BE2C (cell line): ENCODE data around the gene GPR37.

Source experiments
- DNase-seq: peaks from one replicate; pipeline ENCODE4 v3.0.0-alpha.2; 2020
- H3K27me3 ChIP-seq: fragments of 250-450 bp; sonication (Bioruptor Pico); 2 replicates; pipeline ENCODE4 v1.5.1; 2020; ENCODE audit warnings: mild to moderate bottlenecking
- H3K36me3 ChIP-seq: fragments of 250-450 bp; sonication (Bioruptor Pico); 2 replicates; pipeline ENCODE4 v1.5.1; 2020; ENCODE audit warnings: mild to moderate bottlenecking
- H3K4me1 ChIP-seq: fragments of 250-450 bp; sonication (Bioruptor Pico); 2 replicates; pipeline ENCODE4 v1.5.1; 2020
- H3K4me3 ChIP-seq: 2 replicates; pipeline ENCODE4 v1.5.1; 2011; ENCODE audit warnings: low read depth, low read length
- H3K9me3 ChIP-seq: fragments of 250-450 bp; sonication (Bioruptor Pico); 2 replicates; pipeline ENCODE4 v1.5.1; 2020
- CTCF ChIP-seq: IDR thresholded peaks from 2 replicates; pipeline ENCODE4 v1.5.1; 2012; ENCODE audit warnings: mild to moderate bottlenecking, low read depth, low read length

GPR37 gene

GRCh38 chr7:124754576-124755268 lies 10.9 kb downstream of the GPR37 start:
- no peaks in the 10 kb centered on the region for H3K9me3 ChIP-seq
- TF ChIP-seq CTCF, result no peak
- H3K4me3 ChIP-seq, result no peak overlapping the region
- peaks cover 7% of the 10 kb centered on the region for H3K27me3 ChIP-seq
- no peaks in the 10 kb centered on the region for H3K4me1 ChIP-seq
- no peaks in the 10 kb centered on the region for H3K36me3 ChIP-seq
- DNase-seq, result no peak

- H3K27me3 ChIP-seq, result peaks cover 7% of the 10 kb centered on the region
- no peaks in the 10 kb centered on the region for H3K4me1 ChIP-seq
- no peaks in the 10 kb centered on the region for H3K36me3 ChIP-seq
- TF ChIP-seq CTCF, result no peak
- H3K9me3 ChIP-seq, result no peaks in the 10 kb centered on the region
- no peak for DNase-seq
- no peak overlapping the region for H3K4me3 ChIP-seq
Measured at GRCh38 chr7:124752310-124752709, 13.3 kb downstream of the GPR37 start.

- no peak for DNase-seq
- Histone ChIP-seq H3K4me3 (no peak overlapping the region), H3K4me1 (no peaks in the 10 kb centered on the region), H3K9me3 (no peaks in the 10 kb centered on the region), H3K36me3 (no peaks in the 10 kb centered on the region), H3K27me3 (peaks cover 10% of the 10 kb centered on the region)
- no peak for TF ChIP-seq CTCF
Measured at GRCh38 chr7:124751027-124751426, 14.6 kb downstream of the GPR37 start.

- H3K36me3 ChIP-seq, result no peaks in the 10 kb centered on the region
- H3K4me3 ChIP-seq, result no peak overlapping the region
- H3K27me3 ChIP-seq, result peaks cover 10% of the 10 kb centered on the region
- TF ChIP-seq CTCF, result no peak
- H3K4me1 ChIP-seq, result no peaks in the 10 kb centered on the region
- DNase-seq, result no peak
- no peaks in the 10 kb centered on the region for H3K9me3 ChIP-seq
Measured at GRCh38 chr7:124747072-124747471, 18.5 kb downstream of the GPR37 start.

- H3K27me3 ChIP-seq, result no peaks in the 10 kb centered on the region
- H3K36me3 ChIP-seq, result no peaks in the 10 kb centered on the region
- H3K4me1 ChIP-seq, result no peaks in the 10 kb centered on the region
- TF ChIP-seq CTCF, result no peak
- H3K9me3 ChIP-seq, result no peaks in the 10 kb centered on the region
- no peak for DNase-seq
- H3K4me3 ChIP-seq, result no peak overlapping the region
Measured at GRCh38 chr7:124738639-124739038, 27.0 kb downstream of the GPR37 start.

GRCh38 chr7:124737760-124738300 lies 27.8 kb downstream of the GPR37 start:
- no peaks in the 10 kb centered on the region for H3K36me3 ChIP-seq
- no peaks in the 10 kb centered on the region for H3K27me3 ChIP-seq
- H3K4me3 ChIP-seq, result no peak overlapping the region
- no peaks in the 10 kb centered on the region for H3K9me3 ChIP-seq
- no peaks in the 10 kb centered on the region for H3K4me1 ChIP-seq
- TF ChIP-seq CTCF, result no peak
- DNase-seq, result no peak
